ENCODE data around the gene HDAC4. TPM values are rescaled to one million over a fixed set of nuclear protein-coding genes. Genes with fewer than 3 reads are reported as not detected.

HDAC4 gene
- total and polyA plus RNA-seq, 2 experiments from 2014 or later: 9.3 to 10.8 TPM

DNA sequence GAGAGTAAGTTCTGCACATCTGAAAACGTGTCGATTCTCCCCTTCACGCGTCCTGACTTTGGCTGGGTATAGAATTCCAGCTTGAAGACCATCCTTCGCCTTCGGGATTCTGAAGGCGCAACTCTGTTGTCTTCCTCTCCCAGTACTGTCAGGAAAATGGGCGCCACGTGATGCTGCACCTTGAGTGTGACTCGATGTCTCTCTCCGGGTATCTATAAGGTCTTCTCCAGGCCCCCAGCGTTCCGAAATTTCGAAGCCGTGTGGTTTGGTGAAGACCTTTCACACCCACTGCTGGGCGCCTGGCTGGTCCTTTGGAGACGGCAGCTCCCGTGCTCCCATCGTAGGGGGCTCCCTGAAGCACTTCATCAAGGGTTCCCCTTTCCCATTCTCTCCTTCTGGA, 203.7 kb downstream of the HDAC4 start:
- Histone ChIP-seq H3K4me1 (ENCODE audit: insufficient read depth) (no peaks in the 10 kb centered on the region), H3K4me2 (no peak overlapping the region), H3K36me3 (replicated peaks; ENCODE audit: insufficient read depth, low read depth) (no peaks in the 10 kb centered on the region), H3K27ac (no peak overlapping the region), H3K79me2 (no peaks in the 10 kb centered on the region), H4K20me1 (ENCODE audit: insufficient read depth, poor library complexity, severe bottlenecking) (no peaks in the 10 kb centered on the region), H2AFZ (no peak overlapping the region), H3K9me3 (ENCODE audit: low read depth) (no peaks in the 10 kb centered on the region), H3K27me3 (no peaks in the 10 kb centered on the region), H3K4me3 (no peak overlapping the region), H3K9me2 (replicated peaks; ENCODE audit: insufficient read depth) (no peaks in the 10 kb centered on the region)
- TF ChIP-seq EZH2 (IDR thresholded peaks at IDR 0.05; ENCODE audit: borderline replicate concordance): no peak
- TF ChIP-seq EZH2phosphoT487 (IDR thresholded peaks at IDR 0.05; ENCODE audit: low read depth, severe bottlenecking, unreplicated experiment): no peak
- TF ChIP-seq, protein P1, sequence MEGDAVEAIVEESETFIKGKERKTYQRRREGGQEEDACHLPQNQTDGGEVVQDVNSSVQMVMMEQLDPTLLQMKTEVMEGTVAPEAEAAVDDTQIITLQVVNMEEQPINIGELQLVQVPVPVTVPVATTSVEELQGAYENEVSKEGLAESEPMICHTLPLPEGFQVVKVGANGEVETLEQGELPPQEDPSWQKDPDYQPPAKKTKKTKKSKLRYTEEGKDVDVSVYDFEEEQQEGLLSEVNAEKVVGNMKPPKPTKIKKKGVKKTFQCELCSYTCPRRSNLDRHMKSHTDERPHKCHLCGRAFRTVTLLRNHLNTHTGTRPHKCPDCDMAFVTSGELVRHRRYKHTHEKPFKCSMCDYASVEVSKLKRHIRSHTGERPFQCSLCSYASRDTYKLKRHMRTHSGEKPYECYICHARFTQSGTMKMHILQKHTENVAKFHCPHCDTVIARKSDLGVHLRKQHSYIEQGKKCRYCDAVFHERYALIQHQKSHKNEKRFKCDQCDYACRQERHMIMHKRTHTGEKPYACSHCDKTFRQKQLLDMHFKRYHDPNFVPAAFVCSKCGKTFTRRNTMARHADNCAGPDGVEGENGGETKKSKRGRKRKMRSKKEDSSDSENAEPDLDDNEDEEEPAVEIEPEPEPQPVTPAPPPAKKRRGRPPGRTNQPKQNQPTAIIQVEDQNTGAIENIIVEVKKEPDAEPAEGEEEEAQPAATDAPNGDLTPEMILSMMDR (IDR thresholded peaks at IDR 0.05; ENCODE audit: poor library complexity): no peak
- no peak for DNase-seq (ENCODE audit: low spot score)
- 97% methylated on average over 19 of the region's 19 CpGs for WGBS (ENCODE audit: low lambda C conversion rate, missing lambda C conversion rate)

DNA sequence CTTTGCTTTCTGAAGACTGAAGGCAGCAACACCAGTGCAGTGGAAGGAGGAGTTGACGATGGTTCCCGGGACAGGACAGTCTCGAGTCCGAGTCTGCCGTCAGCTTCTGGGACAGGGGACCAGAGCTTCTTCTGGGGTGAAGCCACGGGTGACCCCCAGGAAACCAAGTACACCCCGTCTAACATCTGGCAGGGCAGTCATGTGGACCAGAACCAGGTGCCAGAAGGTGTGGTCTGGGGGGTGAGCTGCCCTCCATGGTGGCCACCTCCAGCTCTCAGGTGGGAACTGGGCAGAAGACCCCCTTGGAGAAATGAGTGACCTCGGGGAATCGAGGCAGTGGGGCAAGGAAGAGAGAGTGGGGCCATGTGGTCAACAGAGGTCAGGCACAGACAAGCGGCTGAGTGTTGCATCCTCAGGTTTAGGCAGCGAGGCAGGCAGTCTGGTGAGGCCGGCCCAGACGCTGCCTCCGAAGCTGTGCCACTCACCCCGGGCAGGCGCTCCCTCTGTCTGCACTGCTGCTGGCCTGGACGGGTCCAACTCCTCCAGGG, 204.3 kb downstream of the HDAC4 start:
- H3K27ac ChIP-seq: no peak overlapping the region
- H3K27me3 ChIP-seq: no peaks in the 10 kb centered on the region
- no peaks in the 10 kb centered on the region for H4K20me1 ChIP-seq (ENCODE audit: insufficient read depth, poor library complexity, severe bottlenecking)
- no peak overlapping the region for H3K4me2 ChIP-seq
- H3K4me3 ChIP-seq: no peak overlapping the region
- no peaks in the 10 kb centered on the region for H3K36me3 ChIP-seq (replicated peaks; ENCODE audit: insufficient read depth, low read depth)
- no peak overlapping the region for H2AFZ ChIP-seq
- H3K9me2 ChIP-seq (replicated peaks; ENCODE audit: insufficient read depth): no peaks in the 10 kb centered on the region
- H3K79me2 ChIP-seq: no peaks in the 10 kb centered on the region
- 97% methylated on average over 17 of the region's 17 CpGs for WGBS (ENCODE audit: low lambda C conversion rate, missing lambda C conversion rate)
- H3K4me1 ChIP-seq (ENCODE audit: insufficient read depth): no peaks in the 10 kb centered on the region
- TF ChIP-seq EZH2 (IDR thresholded peaks at IDR 0.05; ENCODE audit: borderline replicate concordance) (no peak), EZH2phosphoT487 (IDR thresholded peaks at IDR 0.05; ENCODE audit: low read depth, severe bottlenecking, unreplicated experiment) (no peak)
- TF ChIP-seq, protein P1 (IDR thresholded peaks at IDR 0.05; ENCODE audit: poor library complexity): no peak
- no peaks in the 10 kb centered on the region for H3K9me3 ChIP-seq (ENCODE audit: low read depth)
- no peak for DNase-seq (ENCODE audit: low spot score)

DNA sequence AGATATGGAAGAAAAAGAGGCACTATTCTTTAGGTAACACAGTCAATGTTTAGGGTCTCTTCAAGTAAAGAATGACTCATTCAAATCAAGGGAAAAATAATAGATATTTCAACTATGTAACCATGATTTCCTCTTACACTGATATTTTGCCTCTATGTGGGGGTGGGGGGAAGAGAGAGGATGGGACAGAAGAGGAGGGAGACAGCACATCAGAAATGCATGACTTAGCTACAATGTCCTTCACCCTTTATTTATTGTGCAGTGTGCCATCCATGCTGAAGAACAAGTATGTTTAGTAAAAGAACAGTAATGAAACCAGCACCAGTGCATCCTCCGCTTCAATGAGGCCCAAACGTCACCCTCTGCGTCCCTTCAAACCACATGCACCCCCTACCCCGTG, 204.8 kb downstream of the HDAC4 start:
- no peaks in the 10 kb centered on the region for H3K27me3 ChIP-seq
- WGBS (ENCODE audit: low lambda C conversion rate, missing lambda C conversion rate): 86% methylated on average over 4 of the region's 4 CpGs

More for the DNA sequence above, 204.8 kb downstream of the HDAC4 start:
- no peak for DNase-seq (ENCODE audit: low spot score)
- H3K36me3 ChIP-seq (replicated peaks; ENCODE audit: insufficient read depth, low read depth): no peaks in the 10 kb centered on the region
- H3K9me2 ChIP-seq (replicated peaks; ENCODE audit: insufficient read depth): no peaks in the 10 kb centered on the region
- no peak overlapping the region for H3K4me3 ChIP-seq
- no peak overlapping the region for H3K4me2 ChIP-seq
- H2AFZ ChIP-seq: no peak overlapping the region
- TF ChIP-seq, protein P1 (IDR thresholded peaks at IDR 0.05; ENCODE audit: poor library complexity): no peak
- TF ChIP-seq EZH2phosphoT487 (IDR thresholded peaks at IDR 0.05; ENCODE audit: low read depth, severe bottlenecking, unreplicated experiment) (no peak), EZH2 (IDR thresholded peaks at IDR 0.05; ENCODE audit: borderline replicate concordance) (no peak)
- no peaks in the 10 kb centered on the region for H3K9me3 ChIP-seq (ENCODE audit: low read depth)
- no peaks in the 10 kb centered on the region for H4K20me1 ChIP-seq (ENCODE audit: insufficient read depth, poor library complexity, severe bottlenecking)
- H3K27ac ChIP-seq: no peak overlapping the region
- no peaks in the 10 kb centered on the region for H3K79me2 ChIP-seq
- H3K4me1 ChIP-seq (ENCODE audit: insufficient read depth): no peaks in the 10 kb centered on the region
